NT2/D1 (cell line): ENCODE results near the gene GLO1.

Experiments
- SUZ12 ChIP-seq: IDR thresholded peaks from 2 replicates; pipeline ENCODE4 v1.6.1; 2011; ENCODE audit not compliant: insufficient read length, insufficient read depth; ENCODE audit errors: extremely low read depth
- YY1 ChIP-seq: IDR thresholded peaks from 2 replicates; pipeline ENCODE4 v1.6.1; 2011; ENCODE audit not compliant: insufficient read length, insufficient read depth
- ZNF274 ChIP-seq: IDR thresholded peaks from 2 replicates; pipeline ENCODE4 v1.6.1; 2011; ENCODE audit warnings: mild to moderate bottlenecking, low read depth, low read length

DNA sequence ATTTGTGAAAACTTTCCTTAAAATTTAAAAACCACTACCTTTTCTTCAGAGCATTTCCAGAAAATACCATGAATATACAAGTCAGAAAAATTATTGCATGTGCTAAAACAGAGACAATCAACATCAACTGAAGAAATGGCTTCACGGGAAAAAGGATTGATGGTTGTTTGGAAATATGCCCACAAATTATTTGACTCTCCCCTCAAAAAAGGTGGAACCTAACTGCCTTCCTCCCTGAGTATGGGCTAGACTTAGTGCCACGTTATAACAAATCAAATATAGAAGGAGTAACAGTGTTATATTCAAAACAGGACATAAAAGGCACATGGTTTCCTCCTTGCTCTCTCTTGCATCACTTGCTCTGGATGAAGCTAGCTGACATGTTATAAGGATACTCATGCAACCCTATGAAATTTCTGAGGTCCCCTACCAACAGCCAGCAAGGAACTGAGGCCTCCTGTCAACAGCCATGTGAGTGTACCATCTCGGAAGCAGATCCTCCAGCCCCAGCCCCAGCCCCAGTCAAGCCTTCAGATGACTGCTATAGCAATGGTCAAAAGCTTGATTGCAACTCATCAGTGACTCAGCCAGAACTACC lies 71.7 kb downstream of the GLO1 start:
- no peak for TF ChIP-seq ZNF274
- no peak for TF ChIP-seq YY1
- no peak for TF ChIP-seq SUZ12
